ENCODE data around the gene HS6ST3.
"Not testable (repeated sequence)": the region's sequence is repeated elsewhere in the genome, so short reads cannot be mapped to it uniquely, and the experiment has no call there.

HS6ST3 gene

GRCh38 chr13:96089749-96090239 lies at the start of gene HS6ST3:
TSS of gene HS6ST3 (plus strand) at chr13:96090107.
- ATAC-seq (ENCODE audit: low read depth): peak; percentile 38; the same call in 1 of the 3 replicates
- TF ChIP-seq, protein P1, sequence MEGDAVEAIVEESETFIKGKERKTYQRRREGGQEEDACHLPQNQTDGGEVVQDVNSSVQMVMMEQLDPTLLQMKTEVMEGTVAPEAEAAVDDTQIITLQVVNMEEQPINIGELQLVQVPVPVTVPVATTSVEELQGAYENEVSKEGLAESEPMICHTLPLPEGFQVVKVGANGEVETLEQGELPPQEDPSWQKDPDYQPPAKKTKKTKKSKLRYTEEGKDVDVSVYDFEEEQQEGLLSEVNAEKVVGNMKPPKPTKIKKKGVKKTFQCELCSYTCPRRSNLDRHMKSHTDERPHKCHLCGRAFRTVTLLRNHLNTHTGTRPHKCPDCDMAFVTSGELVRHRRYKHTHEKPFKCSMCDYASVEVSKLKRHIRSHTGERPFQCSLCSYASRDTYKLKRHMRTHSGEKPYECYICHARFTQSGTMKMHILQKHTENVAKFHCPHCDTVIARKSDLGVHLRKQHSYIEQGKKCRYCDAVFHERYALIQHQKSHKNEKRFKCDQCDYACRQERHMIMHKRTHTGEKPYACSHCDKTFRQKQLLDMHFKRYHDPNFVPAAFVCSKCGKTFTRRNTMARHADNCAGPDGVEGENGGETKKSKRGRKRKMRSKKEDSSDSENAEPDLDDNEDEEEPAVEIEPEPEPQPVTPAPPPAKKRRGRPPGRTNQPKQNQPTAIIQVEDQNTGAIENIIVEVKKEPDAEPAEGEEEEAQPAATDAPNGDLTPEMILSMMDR (IDR thresholded peaks at IDR 0.05; ENCODE audit: poor library complexity, severe bottlenecking): no peak
- Histone ChIP-seq H3K4me3 (ENCODE audit: severe bottlenecking) (peak within 1 kb of the TSS; percentile 24), H3K27ac (ENCODE audit: poor library complexity, severe bottlenecking) (no peak within 1 kb of the TSS), H3K4me1 (ENCODE audit: insufficient read depth, poor library complexity, severe bottlenecking) (no peaks in the 10 kb centered on the region), H3K9me3 (ENCODE audit: severe bottlenecking) (no peaks in the 10 kb centered on the region), H3K36me3 (ENCODE audit: low read depth) (no peaks in the 10 kb centered on the region), H3K27me3 (ENCODE audit: insufficient read depth, poor library complexity, severe bottlenecking) (peaks cover 74% of the 10 kb centered on the region)
- DNase-seq (ENCODE audit: low spot score): no peak

DNA sequence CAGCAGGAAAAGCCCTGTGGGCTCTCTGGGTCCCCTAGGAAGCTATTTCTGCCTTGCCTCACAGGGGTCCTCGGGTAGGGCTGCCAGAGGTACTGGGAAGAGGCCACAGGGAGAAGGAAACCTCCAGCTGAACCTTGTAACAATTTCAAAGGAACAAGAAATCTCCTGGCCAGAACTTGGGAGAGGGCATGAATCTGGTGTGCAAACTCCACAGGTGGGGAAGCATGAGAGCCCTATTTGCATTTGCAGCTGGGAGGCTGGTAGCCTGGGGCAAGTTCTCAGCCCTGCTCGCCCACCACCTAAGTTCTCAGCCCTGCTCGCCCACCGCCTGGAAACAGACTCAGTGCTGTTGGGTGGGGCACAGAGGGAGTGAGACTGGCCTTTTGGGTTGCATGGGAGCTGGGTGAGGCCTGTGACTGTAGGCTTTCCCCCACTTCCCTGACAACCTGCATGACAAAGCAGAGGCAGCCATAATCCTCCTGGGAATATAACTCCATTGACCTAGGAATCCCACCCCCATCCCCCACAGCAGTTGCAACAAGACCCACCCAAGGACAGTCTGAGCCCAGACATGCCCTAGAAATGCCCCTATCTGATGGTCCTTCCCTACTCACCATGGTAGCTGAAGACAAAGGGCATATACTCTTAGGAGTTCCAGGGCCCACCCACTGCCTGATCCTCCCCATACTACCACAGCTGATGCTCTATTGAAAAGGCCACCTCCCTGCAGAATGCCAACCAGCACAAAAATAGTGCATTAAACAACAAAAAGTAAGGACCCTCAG lies 48.4 kb upstream of the HS6ST3 start:
- no peaks in the 10 kb centered on the region for H3K4me1 ChIP-seq (ENCODE audit: insufficient read depth, poor library complexity, severe bottlenecking)
- no peak overlapping the region for H3K4me3 ChIP-seq (ENCODE audit: severe bottlenecking)
- H3K36me3 ChIP-seq (ENCODE audit: low read depth): no peaks in the 10 kb centered on the region
- peaks cover 2% of the 10 kb centered on the region for H3K9me3 ChIP-seq (ENCODE audit: severe bottlenecking)
- no peak overlapping the region for H3K27ac ChIP-seq (ENCODE audit: poor library complexity, severe bottlenecking)
- DNase-seq (ENCODE audit: low spot score): no peak
- ATAC-seq (ENCODE audit: low read depth): no peak
- TF ChIP-seq, protein P1 (IDR thresholded peaks at IDR 0.05; ENCODE audit: poor library complexity, severe bottlenecking): no peak
- H3K27me3 ChIP-seq (ENCODE audit: insufficient read depth, poor library complexity, severe bottlenecking): no peaks in the 10 kb centered on the region

GRCh38 chr13:96044238-96044637 lies 45.7 kb upstream of the HS6ST3 start:
- no peaks in the 10 kb centered on the region for H3K36me3 ChIP-seq (ENCODE audit: low read depth)
- no peak for ATAC-seq (ENCODE audit: low read depth)
- TF ChIP-seq, protein P1 (IDR thresholded peaks at IDR 0.05; ENCODE audit: poor library complexity, severe bottlenecking): no peak
- H3K27me3 ChIP-seq (ENCODE audit: insufficient read depth, poor library complexity, severe bottlenecking): no peaks in the 10 kb centered on the region
- no peaks in the 10 kb centered on the region for H3K4me1 ChIP-seq (ENCODE audit: insufficient read depth, poor library complexity, severe bottlenecking)
- peaks cover 2% of the 10 kb centered on the region for H3K9me3 ChIP-seq (ENCODE audit: severe bottlenecking)
- no peak overlapping the region for H3K27ac ChIP-seq (ENCODE audit: poor library complexity, severe bottlenecking)
- no peak overlapping the region for H3K4me3 ChIP-seq (ENCODE audit: severe bottlenecking)
- DNase-seq (ENCODE audit: low spot score): no peak

- not testable (repeated sequence) for H3K27me3 ChIP-seq (ENCODE audit: insufficient read depth, poor library complexity, severe bottlenecking); H3K36me3 ChIP-seq (ENCODE audit: low read depth); H3K27ac ChIP-seq (ENCODE audit: poor library complexity, severe bottlenecking); H3K9me3 ChIP-seq (ENCODE audit: severe bottlenecking); DNase-seq (ENCODE audit: low spot score); H3K4me3 ChIP-seq (ENCODE audit: severe bottlenecking); ATAC-seq (ENCODE audit: low read depth); H3K4me1 ChIP-seq (ENCODE audit: insufficient read depth, poor library complexity, severe bottlenecking)
Measured at GRCh38 chr13:96046449-96047126, 43.3 kb upstream of the HS6ST3 start.

- not testable (repeated sequence) for DNase-seq (ENCODE audit: low spot score); H3K27ac ChIP-seq (ENCODE audit: poor library complexity, severe bottlenecking); H3K36me3 ChIP-seq (ENCODE audit: low read depth); H3K27me3 ChIP-seq (ENCODE audit: insufficient read depth, poor library complexity, severe bottlenecking); H3K4me3 ChIP-seq (ENCODE audit: severe bottlenecking); H3K9me3 ChIP-seq (ENCODE audit: severe bottlenecking); H3K4me1 ChIP-seq (ENCODE audit: insufficient read depth, poor library complexity, severe bottlenecking); ATAC-seq (ENCODE audit: low read depth)
Measured at GRCh38 chr13:96050955-96051354, 39.0 kb upstream of the HS6ST3 start.

- H3K9me3 ChIP-seq (ENCODE audit: severe bottlenecking); H3K27ac ChIP-seq (ENCODE audit: poor library complexity, severe bottlenecking); H3K4me1 ChIP-seq (ENCODE audit: insufficient read depth, poor library complexity, severe bottlenecking); ATAC-seq (ENCODE audit: low read depth); H3K36me3 ChIP-seq (ENCODE audit: low read depth); H3K27me3 ChIP-seq (ENCODE audit: insufficient read depth, poor library complexity, severe bottlenecking); H3K4me3 ChIP-seq (ENCODE audit: severe bottlenecking); DNase-seq (ENCODE audit: low spot score): not testable (repeated sequence)
Measured at GRCh38 chr13:96051491-96051890, 38.4 kb upstream of the HS6ST3 start.

DNA sequence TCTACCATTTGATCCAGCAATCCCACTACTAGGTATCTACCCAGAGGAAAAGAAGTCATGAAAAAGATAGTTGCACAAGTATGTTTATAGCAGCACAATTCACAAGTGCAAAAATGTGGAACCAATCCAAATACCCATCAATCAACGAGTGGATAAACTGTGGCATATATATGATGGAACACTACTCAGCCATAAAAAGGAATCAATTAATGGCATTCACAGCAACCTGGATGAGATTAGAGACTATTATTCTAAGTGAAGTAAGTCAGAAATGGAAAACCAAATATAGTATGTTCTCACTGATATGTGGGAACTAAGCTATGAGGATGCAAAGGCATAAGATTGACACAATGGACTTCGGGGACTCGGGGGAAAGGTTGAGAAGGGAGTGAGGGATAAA lies 38.0 kb upstream of the HS6ST3 start:
- H3K36me3 ChIP-seq (ENCODE audit: low read depth); H3K4me3 ChIP-seq (ENCODE audit: severe bottlenecking); H3K9me3 ChIP-seq (ENCODE audit: severe bottlenecking); ATAC-seq (ENCODE audit: low read depth); H3K27ac ChIP-seq (ENCODE audit: poor library complexity, severe bottlenecking); H3K27me3 ChIP-seq (ENCODE audit: insufficient read depth, poor library complexity, severe bottlenecking); DNase-seq (ENCODE audit: low spot score); H3K4me1 ChIP-seq (ENCODE audit: insufficient read depth, poor library complexity, severe bottlenecking): not testable (repeated sequence)
